Calu3 (cell line): ENCODE results near the gene APOBEC4. TPM values are rescaled to one million over a fixed set of nuclear protein-coding genes. Genes with fewer than 3 reads are reported as not detected.

Experiments used
- BruUV-seq: library from RNA; stranded (reverse); fragments of 400-500 nt; replicated peaks from 2 replicates; lab custom pipeline; 2021; lab: Mats Ljungman, UMichigan
- CTCF ChIA-PET: fragments of 300-600 bp; sonication (Branson Sonifier 250); formaldehyde crosslinking; loops from one replicate; lab custom pipeline; 2022; ENCODE audit warnings: antibody characterized with exemption; lab: Charles Lee
- DNase-seq: peaks from one replicate; pipeline ENCODE4 v3.0.0; 2022
- H3K27ac Mint-ChIP-seq: one replicate; pipeline ENCODE4 v1.8.0; 2022; ENCODE audit warnings: mixed read lengths; ENCODE audit not compliant: unreplicated experiment
- H3K27me3 Mint-ChIP-seq: one replicate; pipeline ENCODE4 v1.8.0; 2022; ENCODE audit warnings: mixed read lengths; ENCODE audit not compliant: unreplicated experiment
- H3K36me3 Mint-ChIP-seq: one replicate; pipeline ENCODE4 v1.8.0; 2022; ENCODE audit warnings: mild to moderate bottlenecking, moderate library complexity, mixed read lengths; ENCODE audit not compliant: insufficient read depth, unreplicated experiment
- H3K4me1 Mint-ChIP-seq: one replicate; pipeline ENCODE4 v1.8.0; 2022; ENCODE audit warnings: mild to moderate bottlenecking, low read depth, mixed read lengths; ENCODE audit not compliant: unreplicated experiment
- H3K4me3 Mint-ChIP-seq: one replicate; pipeline ENCODE4 v1.8.0; 2022; ENCODE audit warnings: mild to moderate bottlenecking, low read depth, moderate library complexity, mixed read lengths; ENCODE audit not compliant: unreplicated experiment
- H3K9me3 Mint-ChIP-seq: one replicate; pipeline ENCODE4 v1.8.0; 2022; ENCODE audit warnings: low read depth, mixed read lengths; ENCODE audit not compliant: unreplicated experiment
- CTCF ChIP-seq: fragments of 200-600 bp; IDR thresholded peaks from one replicate; pipeline ENCODE4 v1.8.0; 2022; ENCODE audit warnings: antibody characterized with exemption; ENCODE audit not compliant: unreplicated experiment
- intact Hi-C: fragments of 100-400 bp; cut with micrococcal nuclease; formaldehyde crosslinking; loops from one replicate; pipeline ENCODE4 v1.10.0; 2022; ENCODE audit not compliant: unreplicated experiment
- total RNA-seq: library from RNA; stranded (reverse); gene quantifications from 2 replicates; pipeline ENCODE4 v1.2.3, GENCODE V29; 2022

APOBEC4 gene
- total RNA-seq, 1 experiment from 2014 or later = not detected

- Mint-ChIP-seq H3K4me3 (no peak overlapping the region), H3K27ac (no peak overlapping the region), H3K36me3 (no peaks in the 10 kb centered on the region), H3K4me1 (peaks cover 5% of the 10 kb centered on the region), H3K27me3 (peaks cover 13% of the 10 kb centered on the region), H3K9me3 (no peaks in the 10 kb centered on the region)
- no peak for TF ChIP-seq CTCF
- no TSS peak for BruUV-seq
- no peak for DNase-seq
- intact Hi-C loops = loop anchor here (5.0 to 10.0 kb wide), 2 partner anchors 186 to 558 kb away; no protein-coding TSS in a partner anchor
- CTCF ChIA-PET = interaction anchor here (1.3 to 4.2 kb wide), 3 partner anchors 28 to 259 kb away, joined by 4 to 67 read pairs (median 26); no protein-coding TSS in a partner anchor
These were observed 3.2 kb upstream of the APOBEC4 start for GRCh38 chr1:183656355-183656754.

GRCh38 chr1:183655562-183656075, 2.5 kb upstream of the APOBEC4 start:
- BruUV-seq = no TSS peak
- Mint-ChIP-seq H3K27me3 (peaks cover 5% of the 10 kb centered on the region), H3K4me1 (peaks cover 5% of the 10 kb centered on the region), H3K36me3 (no peaks in the 10 kb centered on the region), H3K4me3 (no peak overlapping the region), H3K9me3 (no peaks in the 10 kb centered on the region), H3K27ac (no peak overlapping the region)
- peak; percentile 86 for DNase-seq
- intact Hi-C loops = loop anchor here (1.0 to 10.0 kb wide), 4 partner anchors 30 to 559 kb away; no protein-coding TSS in a partner anchor
- CTCF ChIA-PET = interaction anchor here (0.7 to 4.2 kb wide), 9 partner anchors 11 to 260 kb away, joined by 3 to 67 read pairs (median 4); partner anchors contain the start of gene ARPC5
- peak; percentile 79 for TF ChIP-seq CTCF

- no peaks in the 10 kb centered on the region for H3K9me3 Mint-ChIP-seq
- intact Hi-C loops = loop anchor here (1.0 to 10.0 kb wide), 5 partner anchors 31 to 560 kb away; partner anchors contain the start of gene TSEN15
- DNase-seq = no peak
- no peaks in the 10 kb centered on the region for H3K27me3 Mint-ChIP-seq
- BruUV-seq = no TSS peak
- H3K4me3 Mint-ChIP-seq = no peak overlapping the region
- H3K27ac Mint-ChIP-seq = no peak overlapping the region
- peaks cover 5% of the 10 kb centered on the region for H3K4me1 Mint-ChIP-seq
- no peak for TF ChIP-seq CTCF
- CTCF ChIA-PET = interaction anchor here (0.5 to 4.2 kb wide), 4 partner anchors 30 to 261 kb away, joined by 3 to 67 read pairs (median 4); no protein-coding TSS in a partner anchor
- no peaks in the 10 kb centered on the region for H3K36me3 Mint-ChIP-seq
These were observed 1.6 kb upstream of the APOBEC4 start for GRCh38 chr1:183654706-183655105.

- no TSS peak for BruUV-seq
- Mint-ChIP-seq H3K4me3 (no peak overlapping the region), H3K27me3 (no peaks in the 10 kb centered on the region), H3K27ac (no peak overlapping the region), H3K9me3 (no peaks in the 10 kb centered on the region), H3K4me1 (peaks cover 5% of the 10 kb centered on the region), H3K36me3 (no peaks in the 10 kb centered on the region)
- no peak for DNase-seq
- no peak for TF ChIP-seq CTCF
- intact Hi-C loops = loop anchor here (5.0 to 10.0 kb wide), 2 partner anchors 398 to 561 kb away; partner anchors contain the start of gene TSEN15
- CTCF ChIA-PET = interaction anchor here (0.9 to 4.2 kb wide), 2 partner anchors 31 to 262 kb away, joined by 4 to 67 read pairs; no protein-coding TSS in a partner anchor
These were observed 848 bp upstream of the APOBEC4 start for GRCh38 chr1:183653876-183654451.
